HL-60/S4 treated with retinoic acid at 250 ng/mL for 4 days and 3 days (cell line): ENCODE data around the gene ATP1B1.

Source experiments
- in situ Hi-C: fragments of 300-500 bp; cut with MboI; formaldehyde crosslinking; loops from 2 replicates; pipeline ENCODE4 v1.7.0; 2022; ENCODE audit warnings: low sequenced_read_pairs

ATP1B1 gene

GRCh38 chr1:169106095-169106920, at the start of gene ATP1B1:
Gene ATP1B1, plus strand, starts transcription at chr1:169106690. Its CDS starts 140 bp downstream, at chr1:169106830.
- in situ Hi-C loops: no loop called here

GRCh38 chr1:169059421-169059820, 47.1 kb upstream of the ATP1B1 start:
- in situ Hi-C loops: no loop called here

GRCh38 chr1:169060043-169060722, 46.3 kb upstream of the ATP1B1 start:
- in situ Hi-C loops: no loop called here

GRCh38 chr1:169060919-169061639, 45.4 kb upstream of the ATP1B1 start:
- in situ Hi-C loops: no loop called here

DNA sequence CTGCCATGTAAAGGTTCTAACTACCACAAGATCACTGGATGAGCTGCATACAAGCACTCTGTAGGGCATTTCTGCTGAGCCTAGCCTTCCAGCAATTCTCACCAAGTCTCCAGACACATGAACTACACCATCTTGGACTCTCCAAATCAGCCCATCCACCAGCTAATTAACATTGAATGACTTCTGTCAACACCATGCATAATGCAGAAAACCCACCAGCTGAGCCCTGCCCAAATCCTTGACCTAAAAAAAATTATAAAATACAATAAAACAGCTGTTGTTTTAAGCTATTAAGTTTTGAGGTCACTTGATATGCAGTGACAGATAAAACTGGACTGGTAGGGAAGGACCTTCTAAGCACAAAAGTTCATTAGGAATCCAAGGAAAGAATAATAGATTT, 44.3 kb upstream of the ATP1B1 start:
- in situ Hi-C loops: no loop called here

DNA sequence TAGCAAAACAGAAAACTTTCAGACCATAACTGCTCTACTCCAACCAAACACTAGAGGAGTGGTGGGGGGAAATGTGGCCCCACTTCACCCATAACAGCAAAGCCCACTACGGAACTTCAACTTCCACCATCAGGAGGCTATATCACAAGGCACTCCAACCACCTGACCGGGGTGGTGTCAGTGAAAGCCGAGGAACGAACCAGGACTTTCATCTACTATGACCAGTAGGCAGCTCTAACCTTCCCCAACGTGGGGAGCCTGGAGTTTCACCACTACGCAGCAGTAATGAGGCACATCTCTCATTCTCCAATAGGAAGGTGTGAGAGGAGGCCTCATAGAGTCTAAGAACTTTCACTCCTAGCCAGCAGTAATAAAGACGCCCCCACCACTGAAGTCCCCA, 42.4 kb upstream of the ATP1B1 start:
- in situ Hi-C loops: no loop called here

- in situ Hi-C loops: no loop called here
Measured at GRCh38 chr1:169070547-169070946, 35.9 kb upstream of the ATP1B1 start.

- in situ Hi-C loops: no loop called here
Measured at GRCh38 chr1:169070958-169071357, 35.5 kb upstream of the ATP1B1 start.

DNA sequence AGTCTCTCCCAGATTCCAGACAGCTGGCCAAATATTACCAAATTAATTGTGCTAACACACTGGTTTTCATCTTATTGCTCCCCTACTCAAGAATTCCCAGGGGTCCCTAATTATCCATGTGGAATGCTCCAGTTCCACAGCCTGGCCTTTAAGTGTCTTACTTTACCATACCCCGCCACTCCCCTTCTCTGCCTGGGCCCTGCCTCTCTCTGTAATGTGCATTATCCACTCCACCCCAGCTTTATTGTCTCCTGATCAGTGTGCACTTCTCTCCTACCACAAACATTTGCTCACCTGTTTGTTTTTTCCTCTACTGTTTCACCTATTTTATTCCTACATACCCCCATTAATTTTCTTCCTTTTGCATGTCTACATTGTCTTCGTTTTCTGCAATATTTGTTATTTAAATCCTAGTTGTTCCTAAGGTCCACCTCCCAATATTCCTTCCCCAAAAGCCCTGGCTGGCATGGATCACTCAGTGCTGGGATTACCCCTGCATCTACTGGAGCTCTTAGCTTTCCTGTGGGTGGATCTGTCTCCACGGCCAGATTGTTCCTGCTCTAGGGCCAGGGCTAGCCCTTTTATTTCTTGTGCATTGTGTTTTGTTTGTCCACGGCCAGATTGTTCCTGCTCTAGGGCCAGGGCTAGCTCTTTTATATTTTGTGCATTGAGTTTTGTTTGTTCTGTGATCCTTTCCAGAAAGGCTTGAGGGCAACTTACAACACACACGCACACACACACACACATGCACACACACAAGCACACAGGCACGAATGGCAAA, 33.4 kb upstream of the ATP1B1 start:
- in situ Hi-C loops: no loop called here

DNA sequence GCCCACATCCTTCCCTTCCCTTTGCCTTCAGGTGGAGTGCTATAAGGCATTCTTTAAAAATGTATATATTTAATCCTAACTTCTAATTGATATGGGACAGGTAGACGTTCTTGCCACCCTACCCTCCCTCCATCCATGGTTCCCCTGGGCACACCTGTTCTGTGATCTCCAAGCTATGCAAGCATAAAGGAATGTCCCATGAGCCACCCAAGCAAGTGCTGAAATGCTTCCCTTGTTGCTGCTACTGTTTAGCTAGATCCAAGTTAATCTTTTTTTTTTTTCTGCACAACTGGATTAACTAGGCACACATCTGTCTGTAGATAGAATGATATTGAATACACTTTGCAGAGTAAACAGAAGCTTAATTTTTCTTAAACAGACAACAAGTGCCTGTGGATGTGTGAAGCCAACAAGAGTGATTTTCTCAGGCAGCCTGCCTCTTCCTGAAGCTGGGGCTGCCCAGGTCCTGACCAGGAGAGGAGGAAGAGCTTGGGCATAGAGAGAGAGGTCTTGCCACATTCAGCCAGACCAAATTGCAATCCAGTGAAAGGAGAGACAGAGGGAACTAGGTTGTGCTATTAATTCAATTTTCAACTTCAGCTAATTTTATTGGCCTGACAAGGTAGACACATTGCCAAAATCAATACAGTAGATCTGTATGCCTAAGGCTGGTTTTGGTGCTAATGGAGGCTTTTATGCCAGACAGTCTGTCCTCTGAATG, 28.2 kb upstream of the ATP1B1 start:
- in situ Hi-C loops: no loop called here

DNA sequence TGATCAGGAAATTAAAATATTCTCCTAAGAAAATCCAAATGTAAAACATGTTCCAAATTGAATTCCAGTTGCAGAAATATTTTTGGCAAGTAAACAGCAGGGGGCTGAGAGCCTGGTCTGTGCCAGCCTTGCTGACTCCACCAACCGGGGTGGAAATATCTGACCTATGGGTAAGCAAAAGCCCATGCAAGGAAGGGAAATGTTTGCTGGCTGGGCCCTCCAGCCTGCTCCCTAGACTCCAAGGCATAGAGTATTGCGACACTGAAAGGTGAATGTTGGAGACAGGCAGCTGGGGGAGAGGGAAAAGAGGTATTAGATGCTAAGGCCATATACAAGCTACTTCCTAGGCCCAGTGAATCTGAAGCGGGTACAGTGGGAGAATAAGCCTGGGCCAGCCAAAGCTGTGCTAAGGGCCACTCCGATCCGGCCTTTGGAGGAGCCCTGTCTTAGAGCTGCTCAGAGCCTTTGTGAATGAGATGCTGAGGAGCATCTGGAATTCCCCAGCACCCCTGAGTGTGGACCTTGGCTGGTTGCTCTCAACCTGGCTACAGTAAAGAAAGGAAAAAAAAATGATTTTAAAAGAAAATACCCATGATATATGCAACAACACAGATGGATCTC, 24.9 kb upstream of the ATP1B1 start:
- in situ Hi-C loops: no loop called here

- in situ Hi-C loops: no loop called here
Measured at GRCh38 chr1:169085911-169086310, 20.6 kb upstream of the ATP1B1 start.

GRCh38 chr1:169086603-169087455, 19.7 kb upstream of the ATP1B1 start:
- in situ Hi-C loops: no loop called here

DNA sequence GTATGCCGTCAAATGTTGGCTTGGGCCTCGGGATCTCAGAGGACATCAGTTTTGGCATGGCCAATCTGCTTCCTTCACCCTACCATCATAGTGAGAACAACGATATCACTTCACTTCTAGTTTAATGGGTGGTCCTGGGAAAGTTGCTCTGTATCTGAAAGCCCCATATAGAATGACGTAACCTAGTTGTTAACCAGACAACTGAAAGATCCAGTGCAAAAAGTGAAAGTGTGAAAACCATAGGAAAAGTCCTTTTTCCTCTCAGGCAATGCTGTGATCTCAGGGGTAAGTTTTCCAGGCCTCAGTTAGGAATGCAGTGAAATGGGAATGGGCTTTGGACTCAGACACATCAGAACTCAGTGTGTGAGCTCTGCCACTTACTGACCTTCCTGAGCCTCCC, 18.6 kb upstream of the ATP1B1 start:
- in situ Hi-C loops: no loop called here

- in situ Hi-C loops: no loop called here
Measured at GRCh38 chr1:169089776-169090175, 16.7 kb upstream of the ATP1B1 start.

DNA sequence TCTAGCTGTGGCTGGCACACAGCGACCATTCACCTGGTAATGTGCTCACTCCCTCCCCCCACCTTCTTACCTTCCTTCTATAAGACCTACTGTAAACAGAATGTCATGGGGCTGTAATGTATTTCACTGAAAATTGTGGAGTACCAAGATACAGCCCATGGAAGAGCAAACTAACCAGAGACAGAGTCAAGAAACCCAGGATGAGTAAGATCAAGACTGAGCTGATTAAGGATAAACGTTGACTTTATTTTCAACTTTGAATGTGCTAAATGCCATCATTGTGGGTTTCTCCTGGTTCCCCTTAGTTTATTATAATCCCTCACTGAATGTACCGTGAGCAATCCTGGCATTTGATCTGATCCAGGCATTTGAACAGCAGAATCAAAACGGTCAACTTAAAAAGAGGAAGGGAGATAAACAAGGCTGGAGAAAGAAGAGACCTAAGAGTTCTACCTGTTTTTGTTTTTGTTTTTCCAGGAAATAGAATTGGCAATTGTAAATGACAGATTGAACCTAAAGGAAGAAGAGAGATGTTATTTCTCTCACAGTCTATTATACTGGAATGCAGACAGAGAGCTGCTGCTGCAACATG, 16.1 kb upstream of the ATP1B1 start:
- in situ Hi-C loops: no loop called here

- in situ Hi-C loops: no loop called here
Measured at GRCh38 chr1:169090900-169091311, 15.6 kb upstream of the ATP1B1 start.

- in situ Hi-C loops: no loop called here
Measured at GRCh38 chr1:169091480-169091941, 15.0 kb upstream of the ATP1B1 start.
